ENCODE results near the gene FOXD4L1.
"Not testable (repeated sequence)": the region's sequence is repeated elsewhere in the genome, so short reads cannot be mapped to it uniquely, and the experiment has no call there.

- not testable (repeated sequence) for TF ChIP-seq CTCF (IDR thresholded peaks at IDR 0.05; ENCODE audit: low read depth, low read length); EZH2phosphoT487 (IDR thresholded peaks at IDR 0.05; ENCODE audit: low read depth)
Observed at GRCh38 chr2:113528904-113529303, 30.4 kb downstream of the FOXD4L1 start.

Data from OCI-LY3 (cell line).